ENCODE results near the gene KDM1A. TPM values are rescaled to one million over a fixed set of nuclear protein-coding genes. Genes with fewer than 3 reads are reported as not detected.

The KDM1A gene
- total and polyA plus RNA-seq, 8 donors = 17.1 to 78.9 (median 29.2) TPM

DNA sequence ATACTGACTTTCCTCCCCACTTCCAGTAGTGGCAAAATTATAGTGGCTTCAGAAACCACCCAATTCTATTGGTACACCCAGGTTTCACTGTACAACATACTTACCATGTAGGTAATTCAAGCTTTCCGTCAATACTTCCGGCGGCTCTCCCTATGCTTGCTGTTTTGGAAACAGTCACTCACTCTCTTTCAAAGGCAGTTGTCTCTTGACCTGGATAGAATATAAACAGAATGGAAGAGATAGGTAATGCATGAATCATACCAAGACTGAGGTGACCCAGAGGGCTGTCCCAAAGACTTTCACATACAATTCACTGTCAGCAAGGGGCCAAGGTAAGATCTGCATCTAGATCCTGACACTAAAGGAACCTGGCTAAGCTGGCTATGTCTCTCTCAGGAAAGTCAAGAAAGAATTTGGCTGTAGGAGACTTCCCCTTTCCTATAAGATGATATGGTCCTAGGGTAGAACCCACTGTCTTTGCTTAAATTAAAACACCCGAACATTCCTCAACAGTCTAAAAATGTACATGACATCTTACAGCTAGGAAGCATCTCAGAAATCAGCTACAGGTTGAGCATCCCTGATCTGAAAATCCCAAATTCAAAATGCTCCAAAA lies 89.8 kb downstream of the KDM1A start:
- WGBS, 5 donors = 74 to 95% (median 92%) methylated on average over 4 of the region's 4 CpGs
- intact Hi-C loops (cut with DNase I; ENCODE audit: low total_unique reads) = no loop called here
- TF ChIP-seq, protein P1, sequence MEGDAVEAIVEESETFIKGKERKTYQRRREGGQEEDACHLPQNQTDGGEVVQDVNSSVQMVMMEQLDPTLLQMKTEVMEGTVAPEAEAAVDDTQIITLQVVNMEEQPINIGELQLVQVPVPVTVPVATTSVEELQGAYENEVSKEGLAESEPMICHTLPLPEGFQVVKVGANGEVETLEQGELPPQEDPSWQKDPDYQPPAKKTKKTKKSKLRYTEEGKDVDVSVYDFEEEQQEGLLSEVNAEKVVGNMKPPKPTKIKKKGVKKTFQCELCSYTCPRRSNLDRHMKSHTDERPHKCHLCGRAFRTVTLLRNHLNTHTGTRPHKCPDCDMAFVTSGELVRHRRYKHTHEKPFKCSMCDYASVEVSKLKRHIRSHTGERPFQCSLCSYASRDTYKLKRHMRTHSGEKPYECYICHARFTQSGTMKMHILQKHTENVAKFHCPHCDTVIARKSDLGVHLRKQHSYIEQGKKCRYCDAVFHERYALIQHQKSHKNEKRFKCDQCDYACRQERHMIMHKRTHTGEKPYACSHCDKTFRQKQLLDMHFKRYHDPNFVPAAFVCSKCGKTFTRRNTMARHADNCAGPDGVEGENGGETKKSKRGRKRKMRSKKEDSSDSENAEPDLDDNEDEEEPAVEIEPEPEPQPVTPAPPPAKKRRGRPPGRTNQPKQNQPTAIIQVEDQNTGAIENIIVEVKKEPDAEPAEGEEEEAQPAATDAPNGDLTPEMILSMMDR (IDR thresholded peaks at IDR 0.05) = no peak
- TF ChIP-seq POLR2AphosphoS5 (IDR thresholded peaks at IDR 0.05) = no peak
- TF ChIP-seq EP300 (IDR thresholded peaks at IDR 0.05) = no peak
- TF ChIP-seq POLR2A (IDR thresholded peaks at IDR 0.05) = no peak

GRCh38 chr1:23110391-23110790 lies 91.1 kb downstream of the KDM1A start:
- TF ChIP-seq, protein P1 (IDR thresholded peaks at IDR 0.05) = no peak
- TF ChIP-seq POLR2A (IDR thresholded peaks at IDR 0.05) (no peak), POLR2AphosphoS5 (IDR thresholded peaks at IDR 0.05) (no peak), EP300 (IDR thresholded peaks at IDR 0.05) (no peak)
- intact Hi-C loops (cut with DNase I; ENCODE audit: low total_unique reads) = no loop called here

More for the DNA sequence above, 89.8 kb downstream of the KDM1A start:
- H3K27ac ChIP-seq = no peak overlapping the region
- H3K27me3 ChIP-seq = no peaks in the 10 kb centered on the region
- peaks cover 13 to 29% (median 28%) of the 10 kb centered on the region in 4 donors for H3K36me3 ChIP-seq
- no peak for DNase-seq
- H3K9me3 ChIP-seq = no peaks in the 10 kb centered on the region
- H3K4me3 ChIP-seq = no peak overlapping the region
- peaks cover 0 to 32% (median 9%) of the 10 kb centered on the region in 4 donors for H3K4me1 ChIP-seq

DNA sequence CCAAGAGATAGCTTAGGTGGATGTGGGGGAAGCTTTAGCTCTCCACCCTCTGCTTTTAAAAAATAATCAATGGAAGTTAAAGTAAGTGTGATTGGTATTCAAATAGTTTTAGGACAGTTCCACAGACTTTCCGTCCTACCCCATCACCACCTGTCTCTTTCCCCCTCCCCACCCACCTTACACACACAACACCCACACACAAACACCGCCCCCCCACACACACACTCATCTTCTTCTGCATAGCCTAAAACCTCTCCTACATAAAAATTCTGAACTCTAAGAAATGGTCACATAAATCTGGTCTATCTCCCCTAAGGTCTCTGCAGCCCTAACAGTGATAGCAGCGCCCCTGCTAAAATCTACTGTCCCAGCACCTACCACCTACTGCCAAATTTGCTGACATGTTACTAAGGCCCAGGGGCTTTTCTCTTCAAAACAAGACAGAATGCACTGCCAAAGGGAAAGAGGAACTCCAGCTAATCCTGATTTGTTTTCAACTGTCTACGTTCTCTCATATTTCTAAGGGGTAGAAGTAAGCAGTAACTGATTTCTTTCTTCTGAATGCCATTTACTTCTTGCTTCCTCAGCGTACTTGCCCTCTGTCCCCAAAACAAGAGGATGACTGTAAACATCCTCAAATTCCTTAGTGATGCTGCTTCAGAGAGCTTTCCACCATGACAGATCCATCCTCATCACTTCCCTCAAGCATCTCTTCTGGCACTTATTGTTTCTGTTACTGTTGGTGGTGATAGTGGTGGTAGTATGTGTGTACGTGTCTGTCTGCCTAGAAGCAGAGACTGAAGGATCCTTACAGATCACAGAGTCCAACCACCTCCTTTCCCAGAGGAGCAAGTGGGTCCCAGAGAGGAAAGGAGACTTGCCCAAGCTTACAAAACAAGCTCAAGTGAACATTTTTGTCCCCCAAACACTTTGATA lies 92.6 kb downstream of the KDM1A start:
- TF ChIP-seq POLR2A (IDR thresholded peaks at IDR 0.05) (no peak), POLR2AphosphoS5 (IDR thresholded peaks at IDR 0.05) (no peak), EP300 (IDR thresholded peaks at IDR 0.05) (no peak)
- TF ChIP-seq, protein P1 (IDR thresholded peaks at IDR 0.05) = no peak
- intact Hi-C loops (cut with DNase I; ENCODE audit: low total_unique reads) = no loop called here
- H3K27ac ChIP-seq = peak overlapping the region in 2 of 5 donors; percentile 9 to 19
- no peak for DNase-seq
- peaks cover 13 to 21% (median 19%) of the 10 kb centered on the region in 4 donors for H3K36me3 ChIP-seq
- H3K9me3 ChIP-seq = no peaks in the 10 kb centered on the region
- peaks cover 0 to 47% (median 17%) of the 10 kb centered on the region in 4 donors for H3K4me1 ChIP-seq
- no peaks in the 10 kb centered on the region for H3K27me3 ChIP-seq
- WGBS, 5 donors = 79 to 84% (median 83%) methylated on average over 6 of the region's 6 CpGs
- no peak overlapping the region for H3K4me3 ChIP-seq

More at GRCh38 chr1:23110391-23110790, 91.1 kb downstream of the KDM1A start:
- H3K4me1 ChIP-seq = peaks cover 0 to 40% (median 16%) of the 10 kb centered on the region in 4 donors
- H3K9me3 ChIP-seq = no peaks in the 10 kb centered on the region
- no peak for DNase-seq
- peaks cover 13 to 29% (median 28%) of the 10 kb centered on the region in 4 donors for H3K36me3 ChIP-seq
- H3K27ac ChIP-seq = no peak overlapping the region
- H3K27me3 ChIP-seq = no peaks in the 10 kb centered on the region
- 98 to 100% (median 98%) methylated on average over 5 of the region's 5 CpGs for WGBS, 5 donors
- no peak overlapping the region for H3K4me3 ChIP-seq

DNA sequence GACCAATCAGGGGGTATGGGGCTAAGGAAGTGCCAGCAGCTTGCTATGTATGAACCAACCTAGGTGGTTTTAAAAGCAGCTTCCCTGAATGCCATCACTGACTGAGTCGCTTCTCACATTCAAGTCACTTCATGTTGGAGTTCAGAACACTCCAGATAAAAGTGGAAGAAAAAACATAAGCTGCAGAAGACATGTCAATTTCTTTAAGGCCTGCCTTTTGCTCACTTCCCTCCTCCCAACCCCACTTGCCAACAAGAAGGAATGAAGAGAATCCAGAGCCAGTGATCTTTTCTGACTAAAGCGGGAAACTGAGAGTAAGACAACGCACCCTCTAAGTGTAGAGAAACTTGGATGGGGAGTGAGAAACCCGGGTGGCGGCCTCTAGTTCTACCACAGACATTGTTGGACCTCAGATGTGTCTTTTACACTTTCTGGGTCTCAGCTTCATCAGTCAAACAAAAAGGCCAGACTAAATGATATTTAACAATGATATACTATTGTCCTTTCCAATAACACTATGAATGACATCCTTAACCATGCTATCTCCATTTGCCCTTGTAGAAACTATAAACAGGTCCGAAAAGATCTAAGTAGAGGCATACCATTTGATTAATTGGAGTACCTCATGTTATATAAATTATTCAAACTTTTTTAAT lies 95.3 kb downstream of the KDM1A start:
- TF ChIP-seq POLR2AphosphoS5 (IDR thresholded peaks at IDR 0.05) = no peak
- TF ChIP-seq, protein P1 (IDR thresholded peaks at IDR 0.05) = no peak
- no peak for TF ChIP-seq POLR2A (IDR thresholded peaks at IDR 0.05)
- no peak for TF ChIP-seq EP300 (IDR thresholded peaks at IDR 0.05)
- 73 to 82% (median 79%) methylated on average over 6 of the region's 6 CpGs for WGBS, 5 donors
- H3K27ac ChIP-seq = peak overlapping the region in 1 of 5 donors; percentile 51
- no peak for DNase-seq
- H3K27me3 ChIP-seq = no peaks in the 10 kb centered on the region
- no peak overlapping the region for H3K4me3 ChIP-seq
- intact Hi-C loops (cut with DNase I; ENCODE audit: low total_unique reads) = no loop called here
- H3K9me3 ChIP-seq = no peaks in the 10 kb centered on the region
- no peaks in the 10 kb centered on the region for H3K36me3 ChIP-seq
- H3K4me1 ChIP-seq = peaks cover 0 to 59% (median 27%) of the 10 kb centered on the region in 4 donors
